Gastroesophageal sphincter (tissue), 4 donors: ENCODE measurements around the gene ANKHD1. TPM values are rescaled to one million over a fixed set of nuclear protein-coding genes. Genes with fewer than 3 reads are reported as not detected.
"Not testable (repeated sequence)": the region's sequence is repeated elsewhere in the genome, so short reads cannot be mapped to it uniquely, and the experiment has no call there.

Source experiments
- ATAC-seq: fragments of 150-250 bp; one replicate; pipeline ENCODE4 v1.9.1; 2016; ENCODE audit warnings: mild to moderate bottlenecking, moderate library complexity
- H3K27ac ChIP-seq, 4 donors: fragments of 200-600 bp; sonication (generic) in 3 of 4; 1 replicate in 3 of 4; 2 replicates in 1 of 4; pipeline ENCODE4 v1.5.1; 2016 to 2019
- H3K27me3 ChIP-seq: fragments of 200-600 bp; sonication (generic); one replicate; pipeline ENCODE4 v1.5.1; 2019
- H3K36me3 ChIP-seq, 2 donors: fragments of 200-600 bp; sonication (generic); one replicate each; pipeline ENCODE4 v1.5.1; 2019; ENCODE audit warnings: control low read depth in 1 of 2
- H3K4me1 ChIP-seq, 3 donors: fragments of 200-600 bp; sonication (generic); 1 replicate in 2 of 3; 2 replicates in 1 of 3; pipeline ENCODE4 v1.5.1; 2016 to 2019; ENCODE audit warnings: control low read depth in 2 of 3
- H3K4me3 ChIP-seq, 2 donors: fragments of 200-600 bp; sonication (generic); one replicate each; pipeline ENCODE4 v1.5.1; 2019; ENCODE audit warnings: mild to moderate bottlenecking in 1 of 2, moderate library complexity in 1 of 2
- H3K9me3 ChIP-seq, 3 donors: fragments of 200-600 bp; sonication (generic); one replicate each; pipeline ENCODE4 v1.5.1; 2017 to 2019; ENCODE audit warnings: control low read depth in 2 of 3
- CTCF ChIP-seq, 4 experiments: fragments of 200-600 bp in 2 of 4; fragments of 450-650 bp in 2 of 4; sonication (generic) in 1 of 4; IDR thresholded peaks; one replicate each; pipeline ENCODE4 v1.5.1; 2017 to 2019; ENCODE audit warnings: antibody characterized with exemption in 4 of 4, mild to moderate bottlenecking in 2 of 4, moderate library complexity in 2 of 4
- EP300 ChIP-seq: sonication (generic); formaldehyde crosslinking; IDR thresholded peaks from one replicate; pipeline ENCODE4 v1.6.1; 2017; ENCODE audit warnings: antibody characterized with exemption, mild to moderate bottlenecking
- POLR2A ChIP-seq, 2 donors: fragments of 450-650 bp; IDR thresholded peaks; one replicate each; pipeline ENCODE4 v1.6.1; 2017; ENCODE audit warnings: antibody characterized with exemption in 2 of 2, mild to moderate bottlenecking in 2 of 2, moderate library complexity in 1 of 2
- POLR2AphosphoS5 ChIP-seq: sonication (generic); formaldehyde crosslinking; IDR thresholded peaks from one replicate; pipeline ENCODE4 v1.6.1; 2017; ENCODE audit warnings: antibody characterized with exemption
- WGBS, 2 donors: methylation state at CpG; one replicate each; pipeline ENCODE4 v1.1.5; 2018; ENCODE audit warnings: low coverage in 1 of 2; 5-methylcytosine and 5-hydroxymethylcytosine counted together
- total RNA-seq, 4 donors: library from RNA; depleted of rRNA; stranded (reverse); fragments of >200 nt; gene quantifications; one replicate each; pipeline ENCODE4 v1.1.0, GENCODE V29; 2016

The ANKHD1 gene
- total RNA-seq, 4 donors from 2014 or later, result 52.7 to 156 (median 84.5) TPM

DNA sequence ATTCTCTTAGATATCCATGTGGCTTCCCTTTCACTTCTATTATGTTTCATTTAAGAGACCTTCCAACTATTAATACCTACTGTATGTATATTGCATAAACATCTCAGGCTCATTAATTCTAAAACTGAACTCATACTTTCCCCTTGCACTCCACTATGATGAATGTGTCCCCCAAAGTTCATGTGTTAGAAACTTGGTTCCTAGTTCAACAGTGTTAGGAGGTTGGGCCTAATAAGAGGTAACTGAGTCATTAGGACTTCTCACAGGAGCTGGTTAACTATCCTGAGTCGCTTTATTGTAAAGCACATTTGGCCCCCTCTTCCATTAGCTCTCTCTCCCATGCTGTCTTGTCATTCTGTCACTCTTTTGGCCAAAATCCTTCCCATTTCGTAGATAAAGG is 22.0 kb downstream of the ANKHD1 start:
- WGBS, 2 donors, result 93 to 100% methylated on average over 2 of the region's 2 CpGs
- Histone ChIP-seq H3K9me3 (no peaks in the 10 kb centered on the region), H3K4me3 (no peak overlapping the region), H3K4me1 (peaks cover 0 to 63% (median 0%) of the 10 kb centered on the region in 3 donors), H3K27me3 (no peaks in the 10 kb centered on the region), H3K27ac (no peak overlapping the region), H3K36me3 (no peaks in the 10 kb centered on the region)
- TF ChIP-seq POLR2A (IDR thresholded peaks at IDR 0.05), result no peak
- TF ChIP-seq CTCF (IDR thresholded peaks at IDR 0.05), result no peak
- no peak for TF ChIP-seq EP300
- no peak for TF ChIP-seq POLR2AphosphoS5
- no peak for ATAC-seq

- no peak for ATAC-seq
- 74 to 91% methylated on average over 3 of the region's 3 CpGs for WGBS, 2 donors
- H3K27ac ChIP-seq, result no peak overlapping the region
- no peak overlapping the region for H3K4me3 ChIP-seq
- peaks cover 0 to 59% (median 0%) of the 10 kb centered on the region in 3 donors for H3K4me1 ChIP-seq
- H3K27me3 ChIP-seq, result no peaks in the 10 kb centered on the region
- no peak for TF ChIP-seq POLR2A (IDR thresholded peaks at IDR 0.05)
- no peak for TF ChIP-seq CTCF (IDR thresholded peaks at IDR 0.05)
- no peak for TF ChIP-seq POLR2AphosphoS5
- no peak for TF ChIP-seq EP300
- H3K9me3 ChIP-seq, result no peaks in the 10 kb centered on the region
- no peaks in the 10 kb centered on the region for H3K36me3 ChIP-seq
Observed at GRCh38 chr5:140424135-140424534, 22.5 kb downstream of the ANKHD1 start.

GRCh38 chr5:140427726-140428125 is 26.1 kb downstream of the ANKHD1 start:
- H3K9me3 ChIP-seq, H3K36me3 ChIP-seq, ATAC-seq, H3K27ac ChIP-seq, H3K4me3 ChIP-seq, H3K27me3 ChIP-seq: not testable (repeated sequence)
- peaks cover 0 to 43% (median 0%) of the 10 kb centered on the region in 3 donors for H3K4me1 ChIP-seq
- no CpG with 5 or more reads among the region's 26 CpGs for WGBS, 2 donors

GRCh38 chr5:140429724-140430123 is 28.1 kb downstream of the ANKHD1 start:
- TF ChIP-seq EP300, result no peak
- TF ChIP-seq CTCF (IDR thresholded peaks at IDR 0.05), result no peak
- TF ChIP-seq POLR2AphosphoS5, result no peak
- no peak for TF ChIP-seq POLR2A (IDR thresholded peaks at IDR 0.05)
- Histone ChIP-seq H3K9me3 (no peaks in the 10 kb centered on the region), H3K4me3 (no peak overlapping the region), H3K4me1 (peaks cover 0 to 30% (median 0%) of the 10 kb centered on the region in 3 donors), H3K36me3 (no peaks in the 10 kb centered on the region), H3K27me3 (no peaks in the 10 kb centered on the region), H3K27ac (no peak overlapping the region)
- WGBS, 2 donors, result 46 to 66% methylated on average over 2 of the region's 2 CpGs
- ATAC-seq, result no peak

DNA sequence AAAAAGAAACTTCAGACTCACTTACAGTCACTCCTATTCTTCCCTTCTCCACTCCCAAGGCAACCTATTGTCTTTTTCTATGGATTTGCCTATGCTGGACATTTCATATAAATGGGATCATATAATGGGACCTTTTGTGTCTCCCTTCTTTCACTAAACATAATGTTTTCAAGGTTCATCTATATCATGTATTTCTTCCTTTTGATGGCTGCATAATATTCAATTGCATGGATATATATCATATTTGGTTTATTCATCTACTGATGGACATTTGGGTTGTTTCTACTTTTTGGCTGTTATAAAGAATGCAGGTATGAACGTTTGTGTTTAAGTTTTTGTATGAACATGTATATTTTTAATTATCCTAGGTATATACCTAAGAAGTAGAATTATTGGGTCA is 30.6 kb downstream of the ANKHD1 start:
- 41 to 50% methylated on average over 1 of the region's 1 CpG for WGBS, 2 donors
- Histone ChIP-seq H3K27ac (no peak overlapping the region), H3K27me3 (no peaks in the 10 kb centered on the region), H3K9me3 (no peaks in the 10 kb centered on the region), H3K4me3 (no peak overlapping the region), H3K36me3 (peaks cover 0 to 12% of the 10 kb centered on the region in 2 donors), H3K4me1 (peaks cover 0 to 15% (median 0%) of the 10 kb centered on the region in 3 donors)
- TF ChIP-seq POLR2A (IDR thresholded peaks at IDR 0.05) (no peak), CTCF (IDR thresholded peaks at IDR 0.05) (no peak), POLR2AphosphoS5 (no peak), EP300 (no peak)
- ATAC-seq, result no peak
